ENCODE data around the gene AP4B1.

AP4B1 gene

GRCh38 chr1:113912594-113913311 lies 8.2 kb upstream of the AP4B1 start:
- DNase-seq, result no peak
- no peaks in the 10 kb centered on the region for H3F3A ChIP-seq (ENCODE audit: insufficient read depth, low read length)
- H3K4me2 ChIP-seq (ENCODE audit: low read depth, low read length), result no peak overlapping the region
- H3K36me3 ChIP-seq (replicated peaks; ENCODE audit: insufficient read depth, low read length), result no peaks in the 10 kb centered on the region
- no peak overlapping the region for H3K4me3 ChIP-seq (ENCODE audit: low read length)
- no peak overlapping the region for H2AFZ ChIP-seq (ENCODE audit: low read length)
- no peaks in the 10 kb centered on the region for H4K20me1 ChIP-seq (ENCODE audit: insufficient read depth, low read length)
- no peak overlapping the region for H3K27ac ChIP-seq (ENCODE audit: low read length)
- no peaks in the 10 kb centered on the region for H3K27me3 ChIP-seq (replicated peaks; ENCODE audit: insufficient read depth, low read length)
- H3K9ac ChIP-seq (ENCODE audit: low read length), result no peak overlapping the region
- H3K79me2 ChIP-seq (ENCODE audit: low read length), result no peaks in the 10 kb centered on the region
- no peaks in the 10 kb centered on the region for H3K9me2 ChIP-seq (replicated peaks; ENCODE audit: insufficient read depth, low read length)
- H3K4me1 ChIP-seq (ENCODE audit: low read length), result no peaks in the 10 kb centered on the region
- no peaks in the 10 kb centered on the region for H3K9me3 ChIP-seq (replicated peaks; ENCODE audit: insufficient read depth, low read length)
- TF ChIP-seq CTCF (IDR thresholded peaks at IDR 0.05; ENCODE audit: low read length) (no peak), EZH2 (optimal IDR thresholded peaks at IDR 0.05; ENCODE audit: low read depth, low read length) (no peak), EZH2phosphoT487 (IDR thresholded peaks at IDR 0.05; ENCODE audit: low read length) (no peak)

- Histone ChIP-seq H3K4me1 (ENCODE audit: low read length) (0 out of 2 replicates have a peak, but pooled peaks cover 5% of the 10 kb centered on the region), H3K27me3 (replicated peaks; ENCODE audit: insufficient read depth, low read length) (no peaks in the 10 kb centered on the region), H2AFZ (ENCODE audit: low read length) (peak overlapping the region; percentile 75), H4K20me1 (ENCODE audit: insufficient read depth, low read length) (no peaks in the 10 kb centered on the region), H3K79me2 (ENCODE audit: low read length) (peaks cover 15% of the 10 kb centered on the region), H3K9ac (ENCODE audit: low read length) (peak overlapping the region; percentile 81), H3K27ac (ENCODE audit: low read length) (peak overlapping the region; percentile 72; the same call in 1 of the 2 replicates), H3K9me3 (replicated peaks; ENCODE audit: insufficient read depth, low read length) (no peaks in the 10 kb centered on the region), H3K4me2 (ENCODE audit: low read depth, low read length) (peak overlapping the region; percentile 63), H3F3A (ENCODE audit: insufficient read depth, low read length) (no peaks in the 10 kb centered on the region), H3K4me3 (ENCODE audit: low read length) (peak overlapping the region; percentile 87), H3K36me3 (replicated peaks; ENCODE audit: insufficient read depth, low read length) (no peaks in the 10 kb centered on the region), H3K9me2 (replicated peaks; ENCODE audit: insufficient read depth, low read length) (no peaks in the 10 kb centered on the region)
- peak; percentile 17 for DNase-seq
- TF ChIP-seq EZH2phosphoT487 (IDR thresholded peaks at IDR 0.05; ENCODE audit: low read length) (no peak), EZH2 (optimal IDR thresholded peaks at IDR 0.05; ENCODE audit: low read depth, low read length) (no peak), CTCF (IDR thresholded peaks at IDR 0.05; ENCODE audit: low read length) (no peak)
Measured at GRCh38 chr1:113905435-113905861, 849 bp upstream of the AP4B1 start.

- Histone ChIP-seq H2AFZ (ENCODE audit: low read length) (peak overlapping the region; percentile 55), H3K9me3 (replicated peaks; ENCODE audit: insufficient read depth, low read length) (no peaks in the 10 kb centered on the region), H3K9me2 (replicated peaks; ENCODE audit: insufficient read depth, low read length) (no peaks in the 10 kb centered on the region), H3F3A (ENCODE audit: insufficient read depth, low read length) (no peaks in the 10 kb centered on the region), H3K4me3 (ENCODE audit: low read length) (peak overlapping the region; percentile 75), H3K4me1 (ENCODE audit: low read length) (0 out of 2 replicates have a peak, but pooled peaks cover 5% of the 10 kb centered on the region), H3K36me3 (replicated peaks; ENCODE audit: insufficient read depth, low read length) (no peaks in the 10 kb centered on the region), H4K20me1 (ENCODE audit: insufficient read depth, low read length) (no peaks in the 10 kb centered on the region), H3K79me2 (ENCODE audit: low read length) (peaks cover 15% of the 10 kb centered on the region), H3K27ac (ENCODE audit: low read length) (peak overlapping the region; percentile 72; the same call in 1 of the 2 replicates), H3K4me2 (ENCODE audit: low read depth, low read length) (peak overlapping the region; percentile 60), H3K27me3 (replicated peaks; ENCODE audit: insufficient read depth, low read length) (no peaks in the 10 kb centered on the region), H3K9ac (ENCODE audit: low read length) (peak overlapping the region; percentile 68)
- TF ChIP-seq EZH2phosphoT487 (IDR thresholded peaks at IDR 0.05; ENCODE audit: low read length) (no peak), CTCF (IDR thresholded peaks at IDR 0.05; ENCODE audit: low read length) (no peak), EZH2 (optimal IDR thresholded peaks at IDR 0.05; ENCODE audit: low read depth, low read length) (no peak)
- no peak for DNase-seq
Measured at GRCh38 chr1:113904293-113904673, 316 bp downstream of the AP4B1 start.
